B cell (primary cell): Measurements from ENCODE around the gene PRSS36.

Source experiments
- CTCF ChIP-seq: fragments of 200-600 bp; IDR thresholded peaks from one replicate; pipeline ENCODE4 v1.8.0; 2022; ENCODE audit warnings: antibody characterized with exemption, mild to moderate bottlenecking
- EZH2 ChIP-seq: IDR thresholded peaks from 2 replicates; pipeline ENCODE4 v1.6.1; 2012; ENCODE audit warnings: borderline replicate concordance, low read depth, mild to moderate bottlenecking, moderate library complexity, low read length; ENCODE audit not compliant: insufficient read depth, poor library complexity, severe bottlenecking

GRCh38 chr16:31149894-31150890, at the start of gene PRSS36:
- TF ChIP-seq EZH2 (no peak), CTCF (no peak)
